Fibroblast of skin of back (primary cell): ENCODE data around the gene P2RY4. TPM values are rescaled to one million over a fixed set of nuclear protein-coding genes. Genes with fewer than 3 reads are reported as not detected.
A peak's percentile ranks its signal among the peaks of the same experiment; 100 is the strongest.
"Not testable (repeated sequence)": the region's sequence is repeated elsewhere in the genome, so short reads cannot be mapped to it uniquely, and the experiment has no call there.

Experiments used
- DNase-seq: peaks from one replicate; pipeline ENCODE4 v3.0.0-alpha.2; 2013
- polyA plus RNA-seq, 2 experiments: library from polyadenylated mRNA; unstranded; fragments of 120-200 nt; gene quantifications; one replicate each; pipeline ENCODE4 v1.2.1, GENCODE V29; 2013; ENCODE audit not compliant: insufficient read length in 2 of 2

Gene P2RY4
- not detected for polyA plus RNA-seq (2013, experiment 1 of 2; ENCODE audit: insufficient read length)
- not detected for polyA plus RNA-seq (2013, experiment 2 of 2; ENCODE audit: insufficient read length)

GRCh38 chrX:70260104-70260503 is at the start of gene P2RY4:
TSS of gene P2RY4 (minus strand) at chrX:70260204. CDS start at chrX:70259624, 580 bp downstream.
- DNase-seq = no peak

- DNase-seq = peak; percentile 1
Observed at GRCh38 chrX:70301716-70302115, 41.7 kb upstream of the P2RY4 start.

GRCh38 chrX:70293621-70294020 is 33.6 kb upstream of the P2RY4 start:
- no peak for DNase-seq

GRCh38 chrX:70292788-70293187 is 32.8 kb upstream of the P2RY4 start:
- DNase-seq = no peak

- DNase-seq = peak; percentile 85
Observed at GRCh38 chrX:70289793-70290770, 30.1 kb upstream of the P2RY4 start, which contains the start of the genes KIF4A and PDZD11. TSS of gene KIF4A (plus strand) at chrX:70290104. CDS start at chrX:70290459, 355 bp downstream. TSS of gene PDZD11 (minus strand) at chrX:70289927. CDS start at chrX:70289341, 586 bp downstream.

GRCh38 chrX:70289168-70289792 is 29.3 kb upstream of the P2RY4 start:
- DNase-seq = peak; percentile 1

GRCh38 chrX:70281951-70282350 is 21.9 kb upstream of the P2RY4 start, which contains the start of gene RAB41:
TSS of gene RAB41 (plus strand) at chrX:70282172. CDS start at chrX:70282218, 46 bp downstream.
- no peak for DNase-seq

- no peak for DNase-seq
Observed at GRCh38 chrX:70280573-70280972, 20.6 kb upstream of the P2RY4 start.

- no peak for DNase-seq
Observed at GRCh38 chrX:70279081-70279480, 19.1 kb upstream of the P2RY4 start.

- not testable (repeated sequence) for DNase-seq
Observed at GRCh38 chrX:70274029-70274428, 14.0 kb upstream of the P2RY4 start.

GRCh38 chrX:70268034-70268433 is 8.0 kb upstream of the P2RY4 start, which contains the start of gene ARR3:
TSS of gene ARR3 (plus strand) at chrX:70268334. CDS start at chrX:70269386, 1,052 bp downstream.
- DNase-seq = no peak

- DNase-seq = no peak
Observed at GRCh38 chrX:70264784-70265183, 4.8 kb upstream of the P2RY4 start.

GRCh38 chrX:70262952-70263567 is 3.1 kb upstream of the P2RY4 start:
- peak; percentile 15 for DNase-seq

GRCh38 chrX:70257423-70258288 is 2.3 kb downstream of the P2RY4 start:
- no peak for DNase-seq

- DNase-seq = no peak
Observed at GRCh38 chrX:70255452-70255851, 4.6 kb downstream of the P2RY4 start.

- no peak for DNase-seq
Observed at GRCh38 chrX:70254909-70255308, 5.1 kb downstream of the P2RY4 start.

GRCh38 chrX:70254063-70254400 is 6.0 kb downstream of the P2RY4 start:
- no peak for DNase-seq

- no peak for DNase-seq
Observed at GRCh38 chrX:70253377-70254062, 6.5 kb downstream of the P2RY4 start.

GRCh38 chrX:70252491-70252890 is 7.5 kb downstream of the P2RY4 start:
- DNase-seq = no peak

- DNase-seq = no peak
Observed at GRCh38 chrX:70247252-70247651, 12.8 kb downstream of the P2RY4 start.

GRCh38 chrX:70244881-70245280 is 15.1 kb downstream of the P2RY4 start:
- DNase-seq = no peak
